ENCODE measurements around the gene GGT7.
"Not testable (repeated sequence)": the region's sequence is repeated elsewhere in the genome, so short reads cannot be mapped to it uniquely, and the experiment has no call there.

Gene GGT7

GRCh38 chr20:34892671-34893070, 20.0 kb upstream of the GGT7 start:
- peaks cover 56% of the 10 kb centered on the region for H3K4me1 Mint-ChIP-seq (ENCODE audit: low read depth)
- no peaks in the 10 kb centered on the region for H3K27me3 Mint-ChIP-seq
- H3K4me3 Mint-ChIP-seq = no peak overlapping the region
- peak overlapping the region; percentile 68 for H3K27ac Mint-ChIP-seq
- intact Hi-C loops (cut with micrococcal nuclease) = no loop called here
- no peaks in the 10 kb centered on the region for H3K9me3 Mint-ChIP-seq
- peaks cover 37% of the 10 kb centered on the region for H3K36me3 Mint-ChIP-seq (ENCODE audit: low read depth)

GRCh38 chr20:34891166-34892062, 18.8 kb upstream of the GGT7 start:
- no peaks in the 10 kb centered on the region for H3K27me3 Mint-ChIP-seq
- H3K27ac Mint-ChIP-seq = peak overlapping the region; percentile 68
- H3K4me1 Mint-ChIP-seq (ENCODE audit: low read depth) = peaks cover 54% of the 10 kb centered on the region
- H3K36me3 Mint-ChIP-seq (ENCODE audit: low read depth) = peaks cover 38% of the 10 kb centered on the region
- intact Hi-C loops (cut with micrococcal nuclease) = no loop called here
- H3K4me3 Mint-ChIP-seq = no peak overlapping the region
- H3K9me3 Mint-ChIP-seq = no peaks in the 10 kb centered on the region

GRCh38 chr20:34888468-34888867, 15.8 kb upstream of the GGT7 start:
- peaks cover 56% of the 10 kb centered on the region for H3K36me3 Mint-ChIP-seq (ENCODE audit: low read depth)
- H3K4me1 Mint-ChIP-seq (ENCODE audit: low read depth) = peaks cover 45% of the 10 kb centered on the region
- no peaks in the 10 kb centered on the region for H3K27me3 Mint-ChIP-seq
- no peak overlapping the region for H3K4me3 Mint-ChIP-seq
- intact Hi-C loops (cut with micrococcal nuclease) = no loop called here
- no peaks in the 10 kb centered on the region for H3K9me3 Mint-ChIP-seq
- peak overlapping the region; percentile 4 for H3K27ac Mint-ChIP-seq

GRCh38 chr20:34887023-34887422, 14.4 kb upstream of the GGT7 start:
- Mint-ChIP-seq H3K27me3 (no peaks in the 10 kb centered on the region), H3K4me3 (no peak overlapping the region), H3K27ac (no peak overlapping the region), H3K9me3 (no peaks in the 10 kb centered on the region), H3K4me1 (ENCODE audit: low read depth) (peaks cover 41% of the 10 kb centered on the region), H3K36me3 (ENCODE audit: low read depth) (peaks cover 71% of the 10 kb centered on the region)
- intact Hi-C loops (cut with micrococcal nuclease) = no loop called here

- intact Hi-C loops (cut with micrococcal nuclease) = no loop called here
- H3K36me3 Mint-ChIP-seq (ENCODE audit: low read depth) = peaks cover 80% of the 10 kb centered on the region
- H3K9me3 Mint-ChIP-seq = no peaks in the 10 kb centered on the region
- H3K4me1 Mint-ChIP-seq (ENCODE audit: low read depth) = peaks cover 38% of the 10 kb centered on the region
- no peak overlapping the region for H3K27ac Mint-ChIP-seq
- H3K27me3 Mint-ChIP-seq = no peaks in the 10 kb centered on the region
- no peak overlapping the region for H3K4me3 Mint-ChIP-seq
Observed at GRCh38 chr20:34886122-34886521, 13.5 kb upstream of the GGT7 start.

GRCh38 chr20:34884260-34884659, 11.6 kb upstream of the GGT7 start:
- no peak overlapping the region for H3K27ac Mint-ChIP-seq
- peaks cover 73% of the 10 kb centered on the region for H3K36me3 Mint-ChIP-seq (ENCODE audit: low read depth)
- intact Hi-C loops (cut with micrococcal nuclease) = no loop called here
- peaks cover 23% of the 10 kb centered on the region for H3K4me1 Mint-ChIP-seq (ENCODE audit: low read depth)
- H3K27me3 Mint-ChIP-seq = no peaks in the 10 kb centered on the region
- no peaks in the 10 kb centered on the region for H3K9me3 Mint-ChIP-seq
- H3K4me3 Mint-ChIP-seq = no peak overlapping the region

GRCh38 chr20:34883809-34884208, 11.2 kb upstream of the GGT7 start:
- H3K27ac Mint-ChIP-seq = no peak overlapping the region

GRCh38 chr20:34883087-34883688, 10.5 kb upstream of the GGT7 start:
- Mint-ChIP-seq H3K27me3 (no peaks in the 10 kb centered on the region), H3K4me1 (ENCODE audit: low read depth) (peaks cover 21% of the 10 kb centered on the region), H3K36me3 (ENCODE audit: low read depth) (peaks cover 70% of the 10 kb centered on the region), H3K4me3 (no peak overlapping the region), H3K27ac (no peak overlapping the region), H3K9me3 (no peaks in the 10 kb centered on the region)
- intact Hi-C loops (cut with micrococcal nuclease) = no loop called here

More at GRCh38 chr20:34883809-34884208, 11.2 kb upstream of the GGT7 start:
- Mint-ChIP-seq H3K4me1 (ENCODE audit: low read depth) (peaks cover 26% of the 10 kb centered on the region), H3K27me3 (no peaks in the 10 kb centered on the region), H3K9me3 (no peaks in the 10 kb centered on the region), H3K4me3 (no peak overlapping the region), H3K36me3 (ENCODE audit: low read depth) (peaks cover 76% of the 10 kb centered on the region)
- intact Hi-C loops (cut with micrococcal nuclease) = no loop called here

GRCh38 chr20:34881689-34882088, 9.0 kb upstream of the GGT7 start:
- peaks cover 33% of the 10 kb centered on the region for H3K4me1 Mint-ChIP-seq (ENCODE audit: low read depth)
- no peaks in the 10 kb centered on the region for H3K9me3 Mint-ChIP-seq
- peaks cover 63% of the 10 kb centered on the region for H3K36me3 Mint-ChIP-seq (ENCODE audit: low read depth)
- no peaks in the 10 kb centered on the region for H3K27me3 Mint-ChIP-seq
- H3K4me3 Mint-ChIP-seq = no peak overlapping the region
- intact Hi-C loops (cut with micrococcal nuclease) = no loop called here
- H3K27ac Mint-ChIP-seq = no peak overlapping the region

- intact Hi-C loops (cut with micrococcal nuclease) = not testable (repeated sequence)
Observed at GRCh38 chr20:34880971-34881370, 8.3 kb upstream of the GGT7 start.

GRCh38 chr20:34880215-34880850, 7.7 kb upstream of the GGT7 start:
- H3K36me3 Mint-ChIP-seq (ENCODE audit: low read depth) = peaks cover 56% of the 10 kb centered on the region
- peaks cover 34% of the 10 kb centered on the region for H3K4me1 Mint-ChIP-seq (ENCODE audit: low read depth)
- no peak overlapping the region for H3K4me3 Mint-ChIP-seq
- intact Hi-C loops (cut with micrococcal nuclease) = no loop called here
- H3K27me3 Mint-ChIP-seq = no peaks in the 10 kb centered on the region
- no peaks in the 10 kb centered on the region for H3K9me3 Mint-ChIP-seq
- no peak overlapping the region for H3K27ac Mint-ChIP-seq

More at GRCh38 chr20:34880971-34881370, 8.3 kb upstream of the GGT7 start:
- H3K27me3 Mint-ChIP-seq, H3K27ac Mint-ChIP-seq, H3K4me3 Mint-ChIP-seq, H3K9me3 Mint-ChIP-seq: not testable (repeated sequence)
- H3K36me3 Mint-ChIP-seq (ENCODE audit: low read depth) = peaks cover 61% of the 10 kb centered on the region
- H3K4me1 Mint-ChIP-seq (ENCODE audit: low read depth) = peaks cover 34% of the 10 kb centered on the region

GRCh38 chr20:34876406-34877282, 4.0 kb upstream of the GGT7 start, which contains the start of gene ACSS2:
ACSS2 (plus strand) TSS chr20:34876612; CDS start chr20:34876646, 34 bp downstream.
- Mint-ChIP-seq H3K4me1 (ENCODE audit: low read depth) (peaks cover 60% of the 10 kb centered on the region), H3K27me3 (peaks cover 9% of the 10 kb centered on the region), H3K27ac (peak within 1 kb of the TSS; percentile 97), H3K4me3 (peak within 1 kb of the TSS; percentile 99), H3K9me3 (no peaks in the 10 kb centered on the region), H3K36me3 (ENCODE audit: low read depth) (peaks cover 21% of the 10 kb centered on the region)
- intact Hi-C loops (cut with micrococcal nuclease) = no loop called here

GRCh38 chr20:34875642-34876405, 3.2 kb upstream of the GGT7 start:
- peaks cover 64% of the 10 kb centered on the region for H3K4me1 Mint-ChIP-seq (ENCODE audit: low read depth)
- H3K36me3 Mint-ChIP-seq (ENCODE audit: low read depth) = peaks cover 15% of the 10 kb centered on the region
- H3K27ac Mint-ChIP-seq = peak overlapping the region; percentile 97
- no peaks in the 10 kb centered on the region for H3K9me3 Mint-ChIP-seq
- H3K27me3 Mint-ChIP-seq = peaks cover 9% of the 10 kb centered on the region
- H3K4me3 Mint-ChIP-seq = peak overlapping the region; percentile 99
- intact Hi-C loops (cut with micrococcal nuclease) = loop anchor here (2.0 kb wide), 1 partner anchor 51 kb away; the partner anchor contains the start of gene NCOA6

Measured in dendritic cell treated with granulocyte-macrophage colony-stimulating factor and Interleukin-4, amounts not matched to agents 40 ng/mL and 50 ng/mL, for 4 days (primary cell).